ENCODE results near the gene BARX1.

- TF ChIP-seq CTCF (IDR thresholded peaks at IDR 0.05) (no peak), POLR2A (IDR thresholded peaks at IDR 0.05) (no peak), POLR2AphosphoS5 (IDR thresholded peaks at IDR 0.05) (no peak)
Observed at GRCh38 chr9:93979721-93980120, 24.6 kb upstream of the BARX1 start.
